SW480 (cell line): ENCODE results near the gene CDC123.
"Not testable (repeated sequence)": the region's sequence is repeated elsewhere in the genome, so short reads cannot be mapped to it uniquely, and the experiment has no call there.

ENCODE experiments used
- DNase-seq: peaks from one replicate; pipeline ENCODE4 v3.0.0-alpha.2; 2016; ENCODE audit warnings: low spot score

Gene CDC123

GRCh38 chr10:12195603-12196506 lies at the start of gene CDC123, which contains the start of gene NUDT5:
CDC123 (plus strand) TSS chr10:12196188; CDS start chr10:12196246, 58 bp downstream.
NUDT5 (minus strand) TSS chr10:12195891; CDS start chr10:12186291, 9,600 bp downstream.
- DNase-seq = peak; percentile 87

- DNase-seq = no peak
Observed at GRCh38 chr10:12150163-12150562, 45.8 kb upstream of the CDC123 start.

- no peak for DNase-seq
Observed at GRCh38 chr10:12154516-12154915, 41.5 kb upstream of the CDC123 start.

- no peak for DNase-seq
Observed at GRCh38 chr10:12156367-12157123, 39.4 kb upstream of the CDC123 start.

GRCh38 chr10:12158111-12158510 lies 37.9 kb upstream of the CDC123 start:
- no peak for DNase-seq

GRCh38 chr10:12160664-12161063 lies 35.3 kb upstream of the CDC123 start:
- no peak for DNase-seq

GRCh38 chr10:12162927-12163326 lies 33.1 kb upstream of the CDC123 start:
- DNase-seq = no peak

- no peak for DNase-seq
Observed at GRCh38 chr10:12164085-12164484, 31.9 kb upstream of the CDC123 start.

- DNase-seq = no peak
Observed at GRCh38 chr10:12165036-12165435, 31.0 kb upstream of the CDC123 start.

GRCh38 chr10:12165999-12166775 lies 29.8 kb upstream of the CDC123 start:
- no peak for DNase-seq

GRCh38 chr10:12171512-12171911 lies 24.5 kb upstream of the CDC123 start:
- DNase-seq = not testable (repeated sequence)

GRCh38 chr10:12177642-12178041 lies 18.3 kb upstream of the CDC123 start:
- DNase-seq = no peak

GRCh38 chr10:12179606-12180170 lies 16.3 kb upstream of the CDC123 start:
- DNase-seq = no peak

- no peak for DNase-seq
Observed at GRCh38 chr10:12180221-12180974, 15.6 kb upstream of the CDC123 start.

GRCh38 chr10:12181065-12181775 lies 14.8 kb upstream of the CDC123 start:
- no peak for DNase-seq

- DNase-seq = no peak
Observed at GRCh38 chr10:12184165-12184564, 11.8 kb upstream of the CDC123 start.

GRCh38 chr10:12186323-12186722 lies 9.7 kb upstream of the CDC123 start:
- no peak for DNase-seq

- no peak for DNase-seq
Observed at GRCh38 chr10:12187321-12187905, 8.6 kb upstream of the CDC123 start.

GRCh38 chr10:12188656-12189055 lies 7.3 kb upstream of the CDC123 start:
- DNase-seq = no peak

GRCh38 chr10:12189426-12189825 lies 6.6 kb upstream of the CDC123 start:
- DNase-seq = no peak
